T-helper 2 cell treated with Interferon-gamma antibody and Interleukin-4, amounts not matched to agents 100 ng/mL and 5 ng/mL, for 36 hours (primary cell): ENCODE measurements around the gene ZNF451. TPM values are rescaled to one million over a fixed set of nuclear protein-coding genes. Genes with fewer than 3 reads are reported as not detected.

Experiments used
- intact Hi-C: fragments of 100-400 bp; cut with micrococcal nuclease; formaldehyde crosslinking; loops from one replicate; pipeline ENCODE4 v1.15.1; 2023
- total RNA-seq: library from RNA; stranded (reverse); gene quantifications from 2 replicates; pipeline ENCODE4 v1.2.3, GENCODE V29; 2022

Gene ZNF451
- total RNA-seq, 1 donor from 2014 or later: 73.9 TPM

- intact Hi-C loops: no loop called here
Observed at GRCh38 chr6:57201718-57202117, 111.7 kb downstream of the ZNF451 start.

GRCh38 chr6:57205550-57206328 lies 115.8 kb downstream of the ZNF451 start:
- intact Hi-C loops: no loop called here

- intact Hi-C loops: no loop called here
Observed at GRCh38 chr6:57207141-57207540, 117.2 kb downstream of the ZNF451 start.

DNA sequence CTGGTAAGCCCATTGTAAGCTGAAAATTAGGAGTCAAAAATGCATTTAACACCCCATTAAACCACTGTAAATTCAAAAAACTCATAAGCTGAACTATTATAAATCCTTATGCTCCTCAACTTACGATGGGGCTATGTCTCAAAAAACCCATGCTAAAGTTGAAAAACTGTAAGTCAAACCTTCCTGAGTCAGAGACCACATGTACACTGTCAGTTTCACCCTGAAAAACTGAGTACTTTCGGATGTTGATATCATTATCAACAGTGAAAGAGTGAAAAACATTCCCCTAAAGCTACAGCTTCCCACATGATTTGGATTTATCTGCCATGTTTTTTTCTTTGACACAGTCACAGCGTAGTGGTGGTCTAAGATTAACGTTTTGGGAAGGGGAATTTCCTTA lies 117.9 kb downstream of the ZNF451 start:
- intact Hi-C loops: no loop called here

DNA sequence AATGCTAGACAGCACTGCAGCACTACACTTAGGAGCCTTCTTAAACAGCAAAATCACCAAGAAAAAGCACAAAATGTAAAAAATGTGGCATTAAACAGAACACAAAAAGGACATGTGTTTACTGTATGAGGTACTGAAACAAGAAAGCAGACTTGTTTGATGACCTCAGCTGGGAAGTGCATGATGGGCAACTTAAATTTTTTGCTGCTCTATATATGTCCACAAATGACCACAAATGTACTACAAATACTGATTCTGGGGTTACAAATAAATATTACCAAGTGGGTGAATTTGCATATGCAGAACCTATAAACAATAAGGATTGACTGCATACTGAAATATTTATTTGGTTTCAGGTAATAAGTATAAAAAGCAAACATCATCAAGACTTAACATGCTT lies 119.0 kb downstream of the ZNF451 start:
- intact Hi-C loops: no loop called here

GRCh38 chr6:57210060-57210459 lies 120.1 kb downstream of the ZNF451 start:
- intact Hi-C loops: no loop called here

DNA sequence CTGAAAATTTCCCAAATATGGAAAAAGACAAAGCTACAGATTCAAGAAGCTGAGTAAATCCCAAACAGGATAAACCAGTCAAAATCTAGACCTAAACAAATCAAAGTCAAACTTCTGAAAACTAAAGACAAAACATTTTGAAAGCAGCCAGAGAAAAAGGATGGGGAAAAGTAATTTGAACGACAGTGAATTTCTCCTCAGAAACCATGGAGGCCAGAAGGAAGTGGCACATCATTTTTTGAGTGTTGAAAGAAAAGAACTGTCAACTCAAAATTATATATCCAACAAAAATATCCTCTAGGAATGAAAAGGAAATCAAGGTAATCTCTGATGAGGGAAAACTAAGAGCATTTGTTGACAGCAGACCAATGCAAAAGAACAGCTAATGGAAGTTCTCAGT lies 125.3 kb downstream of the ZNF451 start:
- intact Hi-C loops: no loop called here

GRCh38 chr6:57216235-57217101 lies 126.5 kb downstream of the ZNF451 start:
- intact Hi-C loops: no loop called here

GRCh38 chr6:57217270-57217669 lies 127.3 kb downstream of the ZNF451 start:
- intact Hi-C loops: no loop called here

Other genes with a start within 250 kb of the ZNF451 start
- gene BEND6, start 135.1 kb upstream of the ZNF451 start, total RNA-seq: not detected in 2 replicates
- 14.2 and 14.8 TPM in 2 replicates for gene KIAA1586, start 43.5 kb upstream of the ZNF451 start, total RNA-seq
- gene BAG2, start 82.1 kb downstream of the ZNF451 start, total RNA-seq: 12.5 and 12.9 TPM in 2 replicates
- gene RAB23, start 132.1 kb downstream of the ZNF451 start, total RNA-seq: 3.5 and 4.2 TPM in 2 replicates
- gene PRIM2, start 227.4 kb downstream of the ZNF451 start, total RNA-seq: 37.3 and 38.5 TPM in 2 replicates